Neuron (in vitro differentiated cells): Measurements from ENCODE around the gene TPP1.

ENCODE experiments used
- H2AFZ ChIP-seq: one replicate; pipeline ENCODE4 v1.6.1; 2013; ENCODE audit warnings: low read depth, mild to moderate bottlenecking, inconsistent platforms, low read length, moderate library complexity
- H3K27me3 ChIP-seq: one replicate; pipeline ENCODE4 v1.6.1; 2013; ENCODE audit warnings: low read length; ENCODE audit not compliant: insufficient read depth
- H3K36me3 ChIP-seq: one replicate; pipeline ENCODE4 v1.6.1; 2013; ENCODE audit warnings: low read length; ENCODE audit not compliant: insufficient read depth
- H3K4me1 ChIP-seq: one replicate; pipeline ENCODE4 v1.6.1; 2013; ENCODE audit warnings: low read length; ENCODE audit not compliant: insufficient read depth
- H3K4me3 ChIP-seq: 2 replicates; pipeline ENCODE4 v1.5.1; 2013; ENCODE audit warnings: mild to moderate bottlenecking, low read length, moderate library complexity
- H3K9me3 ChIP-seq: one replicate; pipeline ENCODE4 v1.6.1; 2013; ENCODE audit warnings: low read length

The TPP1 gene

GRCh38 chr11:6618117-6619003 lies 862 bp downstream of the TPP1 start:
- no peaks in the 10 kb centered on the region for H3K9me3 ChIP-seq
- no peaks in the 10 kb centered on the region for H3K27me3 ChIP-seq
- H3K4me3 ChIP-seq, result peak overlapping the region; percentile 73
- peaks cover 21% of the 10 kb centered on the region for H3K36me3 ChIP-seq
- H2AFZ ChIP-seq, result peak overlapping the region; percentile 30
- H3K4me1 ChIP-seq, result peaks cover 13% of the 10 kb centered on the region

GRCh38 chr11:6617315-6617781 lies 1.9 kb downstream of the TPP1 start:
- Histone ChIP-seq H3K27me3 (no peaks in the 10 kb centered on the region), H2AFZ (no peak overlapping the region), H3K4me3 (no peak overlapping the region), H3K4me1 (peaks cover 22% of the 10 kb centered on the region), H3K9me3 (no peaks in the 10 kb centered on the region), H3K36me3 (peaks cover 11% of the 10 kb centered on the region)

- H3K4me3 ChIP-seq, result no peak overlapping the region
- no peak overlapping the region for H2AFZ ChIP-seq
- no peaks in the 10 kb centered on the region for H3K9me3 ChIP-seq
- no peaks in the 10 kb centered on the region for H3K27me3 ChIP-seq
- peaks cover 22% of the 10 kb centered on the region for H3K4me1 ChIP-seq
- H3K36me3 ChIP-seq, result peaks cover 9% of the 10 kb centered on the region
Observed at GRCh38 chr11:6616596-6617250, 2.5 kb downstream of the TPP1 start.

- Histone ChIP-seq H3K4me1 (peaks cover 28% of the 10 kb centered on the region), H3K36me3 (peaks cover 14% of the 10 kb centered on the region), H3K9me3 (no peaks in the 10 kb centered on the region), H3K4me3 (no peak overlapping the region), H3K27me3 (no peaks in the 10 kb centered on the region), H2AFZ (no peak overlapping the region)
Observed at GRCh38 chr11:6615882-6616585, 3.2 kb downstream of the TPP1 start.

GRCh38 chr11:6615046-6615445 lies 4.2 kb downstream of the TPP1 start:
- no peaks in the 10 kb centered on the region for H3K27me3 ChIP-seq
- H3K9me3 ChIP-seq, result no peaks in the 10 kb centered on the region
- H3K4me1 ChIP-seq, result peaks cover 30% of the 10 kb centered on the region
- no peak overlapping the region for H2AFZ ChIP-seq
- peaks cover 24% of the 10 kb centered on the region for H3K36me3 ChIP-seq
- H3K4me3 ChIP-seq, result no peak overlapping the region

- H2AFZ ChIP-seq, result no peak overlapping the region
- H3K36me3 ChIP-seq, result peaks cover 30% of the 10 kb centered on the region
- no peak overlapping the region for H3K4me3 ChIP-seq
- H3K4me1 ChIP-seq, result peaks cover 27% of the 10 kb centered on the region
- no peaks in the 10 kb centered on the region for H3K9me3 ChIP-seq
- H3K27me3 ChIP-seq, result no peaks in the 10 kb centered on the region
Observed at GRCh38 chr11:6614446-6614845, 4.8 kb downstream of the TPP1 start.

- H3K4me1 ChIP-seq, result peaks cover 22% of the 10 kb centered on the region
- no peaks in the 10 kb centered on the region for H3K27me3 ChIP-seq
- no peaks in the 10 kb centered on the region for H3K9me3 ChIP-seq
- peaks cover 39% of the 10 kb centered on the region for H3K36me3 ChIP-seq
- no peak overlapping the region for H2AFZ ChIP-seq
- H3K4me3 ChIP-seq, result no peak overlapping the region
Observed at GRCh38 chr11:6613496-6613895, 5.7 kb downstream of the TPP1 start.

GRCh38 chr11:6612213-6613041 lies 6.8 kb downstream of the TPP1 start, which contains the start of gene TAF10:
TAF10 (minus strand) TSS chr11:6612216; CDS start chr11:6612189, 27 bp downstream.
- H3K9me3 ChIP-seq, result no peaks in the 10 kb centered on the region
- no peaks in the 10 kb centered on the region for H3K27me3 ChIP-seq
- peaks cover 50% of the 10 kb centered on the region for H3K36me3 ChIP-seq
- H3K4me1 ChIP-seq, result peaks cover 22% of the 10 kb centered on the region
- H2AFZ ChIP-seq, result no peak within 1 kb of the TSS
- H3K4me3 ChIP-seq, result peak within 1 kb of the TSS; percentile 71

GRCh38 chr11:6611963-6612212 lies 7.3 kb downstream of the TPP1 start:
- no peaks in the 10 kb centered on the region for H3K27me3 ChIP-seq
- H2AFZ ChIP-seq, result no peak overlapping the region
- H3K4me3 ChIP-seq, result peak overlapping the region; percentile 71
- H3K9me3 ChIP-seq, result no peaks in the 10 kb centered on the region
- peaks cover 49% of the 10 kb centered on the region for H3K36me3 ChIP-seq
- peaks cover 27% of the 10 kb centered on the region for H3K4me1 ChIP-seq

- H3K36me3 ChIP-seq, result peaks cover 46% of the 10 kb centered on the region
Observed at GRCh38 chr11:6611092-6611962, 7.9 kb downstream of the TPP1 start.

GRCh38 chr11:6610591-6610990 lies 8.6 kb downstream of the TPP1 start:
- Histone ChIP-seq H3K36me3 (peaks cover 46% of the 10 kb centered on the region), H3K4me1 (peaks cover 37% of the 10 kb centered on the region), H2AFZ (no peak overlapping the region), H3K9me3 (no peaks in the 10 kb centered on the region), H3K27me3 (no peaks in the 10 kb centered on the region), H3K4me3 (no peak overlapping the region)

More at GRCh38 chr11:6611092-6611962, 7.9 kb downstream of the TPP1 start:
- Histone ChIP-seq H3K4me1 (peaks cover 32% of the 10 kb centered on the region), H3K9me3 (no peaks in the 10 kb centered on the region), H3K4me3 (peak overlapping the region; percentile 71), H3K27me3 (no peaks in the 10 kb centered on the region), H2AFZ (no peak overlapping the region)
